SIG-M5 treated with dmso at 0.1 percent for 504 hours (cell line): ENCODE results near the gene MINPP1.
"Not testable (repeated sequence)": the region's sequence is repeated elsewhere in the genome, so short reads cannot be mapped to it uniquely, and the experiment has no call there.

ENCODE experiments used
- DNase-seq: peaks from one replicate; lab custom pipeline; 2025; ENCODE audit not compliant: unreplicated experiment; lab: John Stamatoyannopoulos, UW

MINPP1 gene, protein sequence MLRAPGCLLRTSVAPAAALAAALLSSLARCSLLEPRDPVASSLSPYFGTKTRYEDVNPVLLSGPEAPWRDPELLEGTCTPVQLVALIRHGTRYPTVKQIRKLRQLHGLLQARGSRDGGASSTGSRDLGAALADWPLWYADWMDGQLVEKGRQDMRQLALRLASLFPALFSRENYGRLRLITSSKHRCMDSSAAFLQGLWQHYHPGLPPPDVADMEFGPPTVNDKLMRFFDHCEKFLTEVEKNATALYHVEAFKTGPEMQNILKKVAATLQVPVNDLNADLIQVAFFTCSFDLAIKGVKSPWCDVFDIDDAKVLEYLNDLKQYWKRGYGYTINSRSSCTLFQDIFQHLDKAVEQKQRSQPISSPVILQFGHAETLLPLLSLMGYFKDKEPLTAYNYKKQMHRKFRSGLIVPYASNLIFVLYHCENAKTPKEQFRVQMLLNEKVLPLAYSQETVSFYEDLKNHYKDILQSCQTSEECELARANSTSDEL

DNA sequence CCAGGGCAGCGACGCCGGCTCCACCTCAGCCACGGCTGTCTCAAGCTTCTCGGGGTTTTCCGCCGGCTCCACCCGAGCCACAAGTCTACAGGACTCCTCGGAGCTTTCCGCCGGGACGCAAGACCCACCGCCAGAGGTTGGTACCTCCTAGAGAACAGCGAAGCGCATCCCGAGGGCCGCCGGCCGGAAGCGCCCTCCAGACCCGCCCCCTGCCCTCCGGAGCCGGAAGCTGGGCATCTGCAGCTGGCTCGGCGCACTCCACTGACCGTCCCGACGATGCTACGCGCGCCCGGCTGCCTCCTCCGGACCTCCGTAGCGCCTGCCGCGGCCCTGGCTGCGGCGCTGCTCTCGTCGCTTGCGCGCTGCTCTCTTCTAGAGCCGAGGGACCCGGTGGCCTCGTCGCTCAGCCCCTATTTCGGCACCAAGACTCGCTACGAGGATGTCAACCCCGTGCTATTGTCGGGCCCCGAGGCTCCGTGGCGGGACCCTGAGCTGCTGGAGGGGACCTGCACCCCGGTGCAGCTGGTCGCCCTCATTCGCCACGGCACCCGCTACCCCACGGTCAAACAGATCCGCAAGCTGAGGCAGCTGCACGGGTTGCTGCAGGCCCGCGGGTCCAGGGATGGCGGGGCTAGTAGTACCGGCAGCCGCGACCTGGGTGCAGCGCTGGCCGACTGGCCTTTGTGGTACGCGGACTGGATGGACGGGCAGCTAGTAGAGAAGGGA is at the start of gene MINPP1:
Gene MINPP1, plus strand, starts transcription at position 254 of the 726 bp plus-strand sequence. Its CDS starts 23 bp downstream, at position 277.
- peak; percentile 72 for DNase-seq

DNA sequence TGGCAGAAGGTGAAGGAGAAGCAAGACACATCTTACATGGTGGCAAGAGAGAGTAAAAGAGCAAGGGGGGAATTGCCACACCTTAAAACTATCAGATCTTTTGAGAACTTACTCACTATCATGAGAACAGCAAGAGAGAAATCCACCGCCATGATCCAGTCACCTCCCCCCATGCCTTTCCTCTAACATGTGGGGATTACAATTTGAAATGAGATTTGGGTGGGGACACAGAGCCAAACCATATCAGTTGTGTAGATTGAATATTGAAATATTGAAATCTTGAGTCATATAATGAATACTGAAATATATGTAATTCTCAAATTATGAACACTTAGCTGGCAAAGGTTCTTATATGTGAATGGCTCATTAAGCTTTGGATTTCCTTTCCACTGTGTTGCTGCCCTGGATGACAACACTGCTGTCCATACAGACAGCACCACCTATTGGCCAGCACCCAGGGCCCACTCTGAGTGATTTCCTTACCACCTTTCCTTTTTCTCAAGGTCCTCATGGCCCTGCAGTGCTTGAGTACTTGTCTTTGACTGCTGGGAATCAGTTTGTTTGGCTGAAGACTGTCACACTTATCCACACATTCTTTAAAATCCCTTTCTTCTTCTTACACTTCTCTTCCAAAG is 48.0 kb upstream of the MINPP1 start:
- DNase-seq: not testable (repeated sequence)

DNA sequence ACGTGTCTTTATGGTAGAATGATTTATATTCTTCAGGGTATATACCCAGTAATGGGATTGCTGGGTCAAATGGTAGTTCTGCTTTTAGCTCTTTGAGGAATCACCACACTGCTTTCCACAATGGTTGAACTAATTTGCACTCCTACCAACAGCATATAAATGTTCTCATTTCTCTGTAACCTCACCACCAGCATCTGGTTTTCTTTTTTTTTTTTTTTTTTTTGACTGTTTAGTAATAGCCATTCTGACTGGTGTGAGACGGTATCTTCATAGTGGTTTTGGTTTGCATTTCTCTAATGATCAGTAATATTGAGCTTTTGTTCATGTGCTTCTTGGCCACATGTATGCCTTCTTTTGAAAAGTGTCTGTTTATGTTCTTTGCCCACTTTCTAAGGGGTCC is 42.9 kb upstream of the MINPP1 start:
- not testable (repeated sequence) for DNase-seq

DNA sequence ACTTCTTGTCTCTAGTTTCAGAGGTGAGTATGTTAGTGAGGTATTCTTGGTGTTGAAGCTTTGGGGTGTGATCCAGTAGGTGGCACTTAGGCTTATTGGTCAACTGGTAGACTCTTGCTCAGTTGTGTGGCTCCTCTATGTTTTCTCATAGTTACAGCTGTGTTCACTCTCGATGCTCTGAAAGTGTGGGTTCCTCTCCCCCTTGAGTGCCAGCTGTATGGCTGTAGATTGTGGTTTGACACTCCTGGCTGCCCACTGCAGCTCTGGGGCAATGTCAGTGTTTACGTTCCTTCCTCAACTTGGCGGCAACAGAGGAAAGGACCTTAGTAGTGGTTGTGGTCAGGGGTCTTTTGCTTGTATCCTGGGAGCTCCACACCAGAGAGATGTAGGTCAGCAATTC is 37.8 kb upstream of the MINPP1 start:
- not testable (repeated sequence) for DNase-seq

DNA sequence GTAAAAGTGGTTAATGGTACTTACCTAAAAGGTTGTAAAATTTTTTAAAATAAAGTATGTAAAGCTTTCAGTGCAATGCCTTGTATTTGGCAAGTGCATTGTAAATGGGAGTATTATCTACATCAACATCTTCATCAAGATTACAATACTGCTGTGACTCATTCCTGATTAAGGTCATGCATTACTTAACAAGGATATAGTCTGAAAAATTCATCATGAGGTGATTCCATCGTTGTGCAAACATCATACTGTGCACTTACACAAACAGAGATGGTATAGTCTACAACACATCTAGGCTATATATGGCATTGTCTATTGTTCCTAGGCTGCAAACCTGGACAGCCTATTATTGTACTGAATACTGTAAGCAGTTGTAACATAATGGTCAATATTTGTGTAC is 16.0 kb upstream of the MINPP1 start:
- not testable (repeated sequence) for DNase-seq

DNA sequence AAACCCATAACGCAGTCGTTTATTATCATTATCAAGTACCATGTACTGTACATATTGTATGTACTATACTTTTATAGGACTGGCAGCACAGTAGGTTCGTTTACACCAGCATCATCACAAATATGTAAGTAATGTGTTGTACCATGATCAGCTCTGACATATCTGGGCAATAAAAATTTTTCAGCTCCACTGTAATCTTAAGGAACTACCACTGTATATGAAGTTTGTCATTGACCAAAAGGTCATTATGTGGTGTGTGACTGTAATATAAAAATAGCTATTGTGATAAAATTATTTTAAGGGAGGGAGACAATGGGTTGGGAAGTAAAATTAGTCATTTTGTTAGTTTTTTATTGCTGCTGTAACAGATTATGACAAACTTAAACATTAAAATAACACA is 14.4 kb upstream of the MINPP1 start:
- not testable (repeated sequence) for DNase-seq

DNA sequence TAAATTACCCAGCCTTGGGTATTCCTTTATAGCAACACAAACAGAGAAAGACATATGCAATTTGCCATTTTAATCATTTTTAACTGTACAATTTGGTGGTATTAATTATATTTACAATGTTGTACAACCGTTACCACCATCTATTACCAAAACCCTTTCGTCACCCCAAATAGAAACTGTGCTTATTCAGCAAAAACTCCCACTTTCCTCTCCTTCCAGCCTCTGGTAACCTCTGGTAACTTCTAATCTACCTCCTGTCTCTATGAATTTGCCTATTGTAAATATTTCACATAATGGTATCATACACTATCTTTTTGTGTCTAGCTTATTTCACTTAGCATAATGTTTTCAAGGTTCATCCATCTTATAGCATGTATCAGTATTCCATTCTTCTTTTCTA is 12.2 kb upstream of the MINPP1 start:
- not testable (repeated sequence) for DNase-seq

DNA sequence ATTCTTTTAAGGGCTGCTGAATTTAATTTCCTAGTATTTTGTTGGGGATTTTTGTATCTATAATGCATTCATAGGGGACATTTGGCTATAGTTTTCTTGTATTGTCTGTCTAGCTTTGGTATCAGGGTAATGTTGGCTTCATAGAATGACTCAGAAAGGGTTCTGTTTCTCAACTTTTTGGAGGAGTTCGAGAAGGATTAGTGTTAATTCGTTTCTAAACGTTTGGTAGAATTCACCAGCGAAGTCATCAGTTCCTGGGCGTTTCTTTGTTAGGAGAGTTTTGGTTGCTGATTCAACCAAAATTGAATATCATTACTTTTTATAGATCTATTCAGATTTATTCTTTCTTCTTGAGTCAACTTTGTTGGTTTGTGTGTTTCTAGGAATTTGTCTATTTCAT is 9.2 kb upstream of the MINPP1 start:
- DNase-seq: not testable (repeated sequence)

DNA sequence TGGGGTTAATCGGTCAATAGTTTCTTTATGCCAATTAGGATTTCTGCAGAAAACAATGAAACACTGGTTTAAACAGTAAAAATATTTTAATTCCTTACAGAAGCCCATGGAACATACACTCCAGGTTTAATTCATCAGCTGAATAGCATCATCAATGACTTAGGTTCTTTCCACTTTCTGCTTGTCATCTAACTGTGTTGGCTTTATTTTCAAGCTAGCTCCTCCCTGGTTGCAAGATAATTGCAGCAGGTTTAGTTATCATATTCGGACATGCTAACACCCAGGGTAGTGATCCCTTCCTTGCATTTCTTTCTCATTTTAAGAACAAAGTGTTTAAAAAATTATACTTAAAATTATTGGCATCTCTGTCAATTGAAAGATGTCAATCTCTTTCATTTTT is 7.3 kb upstream of the MINPP1 start:
- not testable (repeated sequence) for DNase-seq

DNA sequence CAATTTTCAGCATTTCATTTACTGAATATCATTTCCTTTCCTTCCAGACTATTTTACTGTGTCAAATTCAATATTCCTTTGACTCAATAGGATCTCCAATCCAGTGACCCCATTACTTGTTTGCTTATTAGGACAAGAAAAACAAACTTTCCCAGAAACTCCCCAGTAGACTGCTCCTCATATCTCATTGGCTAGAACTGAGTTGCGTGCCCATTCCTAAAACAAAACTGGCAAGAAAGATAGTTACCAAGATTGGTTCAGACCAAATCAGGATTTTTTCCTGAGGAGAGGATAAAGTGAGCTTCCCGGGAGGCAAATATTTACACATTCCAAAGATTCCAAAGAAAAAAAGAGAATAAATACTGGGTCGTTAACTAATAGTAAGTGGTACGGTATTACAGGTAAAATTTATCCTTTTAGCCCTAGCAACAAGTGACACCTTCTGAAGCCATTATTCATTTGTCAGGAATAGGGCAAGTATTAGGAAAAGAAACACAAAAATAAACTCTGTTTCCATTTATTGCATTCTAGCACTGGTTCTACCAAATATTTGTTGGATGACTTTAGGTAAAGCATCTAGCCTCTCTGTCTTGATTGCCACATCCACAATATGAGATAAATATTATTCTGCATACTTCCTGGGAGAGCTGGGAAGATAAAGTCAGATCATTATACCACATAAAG is 6.4 kb upstream of the MINPP1 start:
- not testable (repeated sequence) for DNase-seq

DNA sequence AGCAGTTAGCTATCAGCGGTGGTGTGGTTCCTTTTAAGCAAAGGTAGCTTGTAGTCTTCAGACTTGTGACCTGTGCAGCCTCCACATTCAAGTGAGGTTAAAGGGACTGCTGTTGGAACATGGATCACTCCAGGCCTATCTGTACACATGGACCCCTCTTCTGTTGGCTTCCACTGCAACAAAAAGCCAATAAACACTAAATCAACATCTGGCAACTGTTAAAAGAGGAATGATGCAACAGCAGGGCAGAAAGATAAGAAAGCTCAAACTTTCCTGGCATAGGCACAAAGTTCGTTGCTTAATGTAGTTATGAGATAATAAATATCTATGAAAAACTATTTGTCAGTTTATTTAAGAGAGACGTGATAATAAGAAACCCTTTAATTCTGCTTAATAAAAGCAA is 4.0 kb upstream of the MINPP1 start:
- no peak for DNase-seq

DNA sequence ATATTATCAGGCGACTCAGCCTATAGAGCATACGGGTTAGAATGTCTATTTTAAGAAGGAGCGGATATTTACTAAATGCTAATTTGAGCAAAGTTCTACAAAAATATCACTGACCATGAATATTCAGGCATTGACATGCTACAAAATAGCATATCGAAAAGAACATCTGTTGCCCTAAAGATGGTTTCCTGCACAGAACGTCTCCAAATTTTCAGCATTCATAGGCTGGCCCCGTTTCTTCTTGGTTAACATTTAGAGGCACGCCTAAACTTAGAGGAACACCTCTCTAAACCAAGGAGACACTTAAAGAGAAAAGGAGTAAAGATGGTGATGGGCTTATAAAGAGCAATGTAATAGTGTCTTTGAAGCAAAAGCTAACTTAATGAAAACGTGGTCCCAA is 1.3 kb upstream of the MINPP1 start:
- DNase-seq: no peak

DNA sequence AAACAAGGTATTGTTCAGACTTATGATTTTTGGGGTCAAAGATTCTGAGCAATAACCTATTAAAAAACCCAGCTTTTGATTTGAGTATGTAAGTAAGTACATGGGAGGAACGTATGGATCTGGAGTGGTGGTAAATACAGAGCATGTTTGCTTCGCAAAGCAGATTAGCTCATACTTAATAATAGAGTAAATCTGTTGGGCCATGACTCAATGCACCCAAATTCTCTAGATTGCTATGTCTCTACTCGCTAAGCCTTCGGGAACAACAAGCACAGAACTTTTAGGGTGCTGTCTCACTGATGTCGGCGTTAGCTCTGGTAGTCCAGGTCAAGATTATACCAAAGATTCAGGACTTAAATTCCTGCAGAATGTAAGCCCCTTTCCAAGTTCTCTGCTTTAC is 807 bp upstream of the MINPP1 start:
- no peak for DNase-seq

DNA sequence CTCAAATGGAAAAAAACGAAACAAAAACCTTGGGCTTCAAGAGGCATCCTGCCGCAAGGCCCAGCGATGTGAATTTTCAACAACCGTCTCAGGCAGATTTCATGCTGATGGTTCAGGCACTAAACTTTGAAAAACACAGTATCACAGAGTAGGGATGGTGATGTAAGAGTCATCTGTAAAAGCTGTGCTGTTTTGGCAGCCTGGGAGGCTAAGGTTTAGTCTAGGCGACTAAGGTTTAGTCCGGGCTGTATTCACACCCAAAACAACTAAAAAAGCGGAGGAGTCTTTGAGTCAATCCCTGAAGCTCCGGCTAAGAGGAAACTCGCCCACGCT is 420 bp upstream of the MINPP1 start:
- no peak for DNase-seq

DNA sequence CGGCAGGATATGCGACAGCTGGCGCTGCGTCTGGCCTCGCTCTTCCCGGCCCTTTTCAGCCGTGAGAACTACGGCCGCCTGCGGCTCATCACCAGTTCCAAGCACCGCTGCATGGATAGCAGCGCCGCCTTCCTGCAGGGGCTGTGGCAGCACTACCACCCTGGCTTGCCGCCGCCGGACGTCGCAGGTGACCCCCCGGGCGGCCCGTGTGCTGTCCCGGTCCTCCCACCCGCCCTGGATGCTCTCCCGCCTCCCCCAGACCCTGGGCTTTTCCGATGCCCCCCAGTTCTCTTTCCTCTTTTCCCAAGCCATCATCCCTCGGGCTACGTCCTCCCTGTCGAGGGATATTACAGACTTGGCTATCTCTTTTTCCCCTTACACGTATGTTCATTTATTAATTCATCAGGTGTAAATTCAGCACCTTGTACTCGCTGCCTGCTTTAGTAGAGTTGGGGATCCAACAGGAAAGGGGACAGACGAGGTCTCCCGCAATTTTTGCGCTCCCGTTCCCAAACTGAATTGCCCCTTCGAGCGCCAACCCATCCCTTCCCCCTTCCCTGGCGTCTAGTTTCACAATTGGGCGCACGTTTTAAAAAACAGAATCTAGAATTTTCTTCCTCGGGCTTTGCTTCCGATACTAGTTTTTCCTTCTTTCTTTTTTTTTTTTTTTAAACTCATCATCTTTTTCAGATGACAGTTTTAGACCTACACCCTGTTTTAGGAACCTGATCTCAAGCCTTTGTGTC is 846 bp downstream of the MINPP1 start:
- DNase-seq: peak; percentile 34

DNA sequence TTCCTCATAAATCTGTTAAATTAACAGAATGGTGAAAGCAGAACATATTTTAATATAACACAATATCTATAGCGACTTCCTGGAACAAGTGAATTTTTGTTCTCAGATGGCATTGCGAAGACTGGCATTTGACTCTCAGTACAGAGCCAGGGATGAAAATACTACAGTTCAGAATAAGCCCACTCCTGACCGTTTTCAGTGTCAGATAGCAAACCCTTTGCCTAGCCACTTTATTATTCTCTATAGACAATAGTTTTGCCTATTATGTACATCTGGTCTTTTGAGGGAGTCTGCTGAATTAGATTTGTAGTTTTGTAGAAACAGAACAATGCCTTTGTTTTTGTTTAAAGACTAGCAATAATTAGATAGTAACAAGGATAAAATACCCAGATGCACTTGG is 2.3 kb downstream of the MINPP1 start:
- no peak for DNase-seq

DNA sequence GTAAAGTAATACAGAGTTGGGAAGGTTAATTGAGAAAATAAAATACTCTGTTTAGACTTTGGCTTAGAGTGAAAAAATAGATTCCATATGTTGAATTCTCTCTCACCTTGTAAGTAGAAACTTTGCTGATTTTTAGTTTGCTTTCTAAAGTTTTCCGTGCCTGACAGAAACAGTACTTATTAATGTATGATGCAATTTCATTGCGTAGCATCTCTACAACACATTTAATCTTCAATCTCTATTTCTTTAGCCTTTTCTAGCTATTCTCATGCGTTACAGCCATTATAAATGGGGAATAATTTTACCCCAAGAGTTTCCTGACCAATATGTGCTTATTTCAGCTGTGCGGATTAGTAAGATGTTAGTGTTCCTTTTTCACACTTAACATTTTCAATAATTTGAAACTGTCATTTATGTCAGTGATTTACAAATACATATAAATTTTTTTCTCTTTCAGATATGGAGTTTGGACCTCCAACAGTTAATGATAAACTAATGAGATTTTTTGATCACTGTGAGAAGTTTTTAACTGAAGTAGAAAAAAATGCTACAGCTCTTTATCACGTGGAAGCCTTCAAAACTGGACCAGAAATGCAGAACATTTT is 3.3 kb downstream of the MINPP1 start:
- no peak for DNase-seq

DNA sequence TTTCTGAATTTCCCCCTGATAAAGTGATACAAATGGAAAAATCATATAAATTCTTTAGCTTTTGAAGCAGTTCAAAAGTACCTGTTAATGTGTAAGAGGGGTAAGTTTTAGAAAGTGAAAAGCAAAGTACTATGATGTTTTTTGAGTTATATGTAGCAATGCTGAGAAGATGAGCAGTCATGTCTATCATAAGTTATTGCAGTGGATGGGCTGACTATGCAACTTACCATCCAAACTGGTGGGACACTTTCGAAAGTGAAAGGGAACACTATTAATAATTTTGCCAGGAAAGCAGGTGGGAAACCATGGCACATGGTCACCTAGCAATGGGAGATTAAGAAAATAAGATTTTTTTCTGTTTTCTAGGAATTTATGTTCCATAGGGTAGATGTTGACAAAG is 4.1 kb downstream of the MINPP1 start:
- no peak for DNase-seq

DNA sequence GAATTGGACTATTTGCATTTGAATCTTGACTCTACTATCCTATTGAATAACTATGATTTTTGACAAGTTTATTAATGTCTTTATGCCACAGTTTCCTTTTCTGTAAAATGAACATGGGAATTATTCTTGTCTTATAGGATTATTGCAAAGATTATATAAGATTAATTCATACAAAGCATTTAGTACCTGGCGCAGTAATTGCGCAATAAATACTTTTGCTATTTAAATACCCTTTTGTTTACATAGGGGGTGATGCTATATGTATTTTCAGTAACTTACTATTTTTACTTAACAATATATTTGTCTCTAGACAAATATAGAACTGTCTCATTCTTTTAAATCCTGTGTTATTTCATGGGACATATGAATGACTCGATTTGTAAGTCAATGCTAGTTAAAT is 5.3 kb downstream of the MINPP1 start:
- DNase-seq: no peak

DNA sequence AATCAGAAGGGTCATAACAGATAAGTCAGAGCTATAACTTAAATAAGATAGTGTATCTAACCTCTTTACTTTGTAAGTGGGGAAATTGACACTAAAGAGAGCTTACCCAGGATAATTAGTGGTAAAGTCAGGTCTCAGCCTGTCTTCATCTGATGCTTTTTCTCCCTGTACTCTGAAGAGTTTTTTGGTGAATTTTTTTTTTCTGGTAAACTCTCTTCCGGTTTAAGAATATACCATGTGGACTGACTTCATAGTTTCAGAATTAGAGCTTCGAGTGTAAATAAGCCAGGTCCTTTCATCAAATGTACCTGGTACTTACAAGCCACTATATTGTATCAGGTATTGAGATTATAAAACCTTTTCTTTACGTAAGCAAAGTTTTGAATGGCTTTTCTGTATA is 6.8 kb downstream of the MINPP1 start:
- no peak for DNase-seq
